Measurements from ENCODE around the gene RBM10.
A peak's percentile ranks its signal among the peaks of the same experiment; 100 is the strongest.

The RBM10 gene

DNA sequence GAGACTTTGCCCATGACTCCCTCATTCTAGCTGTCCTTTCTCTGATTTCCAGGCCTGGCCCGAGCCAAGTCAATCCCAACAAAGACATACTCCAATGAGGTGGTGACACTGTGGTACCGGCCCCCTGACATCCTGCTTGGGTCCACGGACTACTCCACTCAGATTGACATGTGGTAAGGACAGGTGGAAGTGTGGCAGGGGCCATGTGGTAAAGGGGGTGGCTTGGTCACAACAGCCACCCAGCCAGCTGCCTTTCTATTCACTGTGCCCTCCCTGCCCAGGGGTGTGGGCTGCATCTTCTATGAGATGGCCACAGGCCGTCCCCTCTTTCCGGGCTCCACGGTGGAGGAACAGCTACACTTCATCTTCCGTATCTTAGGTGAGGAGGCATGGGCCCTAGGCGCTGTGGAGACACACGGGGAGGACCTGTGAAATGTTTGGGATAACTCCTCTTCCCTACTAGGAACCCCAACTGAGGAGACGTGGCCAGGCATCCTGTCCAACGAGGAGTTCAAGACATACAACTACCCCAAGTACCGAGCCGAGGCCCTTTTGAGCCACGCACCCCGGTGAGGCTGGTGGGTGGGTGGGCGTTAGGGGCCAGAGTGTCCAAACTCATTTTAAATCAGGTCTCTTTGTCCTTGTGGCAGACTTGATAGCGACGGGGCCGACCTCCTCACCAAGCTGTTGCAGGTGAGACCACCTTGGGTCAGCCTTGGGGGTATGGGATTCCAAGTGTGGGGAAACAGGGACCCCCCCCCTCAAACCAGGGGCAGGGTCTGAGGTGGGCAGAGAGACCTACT, 81.7 kb downstream of the RBM10 start:
- no peak overlapping the region for H3K27ac ChIP-seq (ENCODE audit: low read depth in 2 of 2, low read length in 2 of 2)
- no peaks in the 10 kb centered on the region for H3K9me3 ChIP-seq (ENCODE audit: control insufficient read depth in 2 of 2, low read length in 2 of 2)
- H3K4me3 ChIP-seq (ENCODE audit: low read length in 2 of 2) = no peak overlapping the region
- H3K9ac ChIP-seq (ENCODE audit: low read depth in 1 of 2, low read length in 2 of 2) = no peak overlapping the region
- H3K4me1 ChIP-seq (ENCODE audit: control insufficient read depth in 2 of 2, insufficient read depth in 2 of 2, low read length in 2 of 2) = no peaks in the 10 kb centered on the region
- H3K27me3 ChIP-seq (ENCODE audit: control insufficient read depth in 2 of 2, insufficient read depth in 2 of 2, low read length in 2 of 2) = peaks cover 0 to 2% of the 10 kb centered on the region in 2 donors
- H3K36me3 ChIP-seq (ENCODE audit: control insufficient read depth in 2 of 2, insufficient read depth in 2 of 2, low read length in 2 of 2) = peaks cover 51 to 56% of the 10 kb centered on the region in 2 donors

DNA sequence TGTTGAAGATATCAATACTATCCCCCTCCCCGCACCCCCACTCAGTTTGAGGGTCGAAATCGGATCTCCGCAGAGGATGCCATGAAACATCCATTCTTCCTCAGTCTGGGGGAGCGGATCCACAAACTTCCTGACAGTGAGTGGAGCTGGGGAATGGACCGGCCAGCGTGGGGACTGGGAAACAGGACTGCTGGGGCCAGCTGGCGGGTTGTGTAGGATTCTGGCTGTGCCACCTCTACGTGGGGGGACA, 82.2 kb downstream of the RBM10 start:
- Histone ChIP-seq H3K27me3 (ENCODE audit: control insufficient read depth in 2 of 2, insufficient read depth in 2 of 2, low read length in 2 of 2) (peaks cover 0 to 2% of the 10 kb centered on the region in 2 donors), H3K9me3 (ENCODE audit: control insufficient read depth in 2 of 2, low read length in 2 of 2) (no peaks in the 10 kb centered on the region), H3K36me3 (ENCODE audit: control insufficient read depth in 2 of 2, insufficient read depth in 2 of 2, low read length in 2 of 2) (peaks cover 51 to 56% of the 10 kb centered on the region in 2 donors), H3K27ac (ENCODE audit: low read depth in 2 of 2, low read length in 2 of 2) (no peak overlapping the region), H3K9ac (ENCODE audit: low read depth in 1 of 2, low read length in 2 of 2) (no peak overlapping the region), H3K4me3 (ENCODE audit: low read length in 2 of 2) (no peak overlapping the region), H3K4me1 (ENCODE audit: control insufficient read depth in 2 of 2, insufficient read depth in 2 of 2, low read length in 2 of 2) (no peaks in the 10 kb centered on the region)

DNA sequence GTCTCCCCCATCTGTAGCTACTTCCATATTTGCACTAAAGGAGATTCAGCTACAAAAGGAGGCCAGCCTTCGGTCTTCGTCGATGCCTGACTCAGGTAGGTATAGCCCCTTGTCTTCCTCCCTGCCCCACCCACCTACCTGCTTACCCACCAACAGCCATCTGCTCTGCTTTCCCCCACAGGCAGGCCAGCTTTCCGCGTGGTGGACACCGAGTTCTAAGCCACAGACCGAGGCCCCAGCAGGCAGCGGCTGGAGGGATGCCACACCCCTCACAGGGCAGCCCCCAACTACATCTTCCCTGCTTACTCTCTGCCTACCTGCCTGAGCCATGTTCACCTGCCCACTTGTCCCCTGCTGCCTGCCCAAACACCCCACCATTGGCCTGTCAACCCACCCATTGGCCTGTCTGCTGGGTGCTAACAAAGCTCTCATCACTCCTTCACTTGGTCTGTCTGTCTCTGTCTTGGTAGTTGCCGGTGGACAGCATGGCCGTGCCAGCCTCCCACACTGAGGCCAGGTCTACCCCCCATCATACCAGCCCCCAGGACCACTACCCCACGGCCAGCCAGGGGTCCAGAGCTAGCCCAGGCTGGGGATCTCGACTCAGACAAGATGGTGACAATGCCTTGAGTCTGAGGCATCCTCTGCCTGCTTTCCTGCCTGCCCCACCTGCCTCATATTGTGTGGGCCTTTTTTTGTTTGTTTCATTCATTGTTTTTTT, 83.7 kb downstream of the RBM10 start:
- no peak overlapping the region for H3K27ac ChIP-seq (ENCODE audit: low read depth in 2 of 2, low read length in 2 of 2)
- H3K4me3 ChIP-seq (ENCODE audit: low read length in 2 of 2) = no peak overlapping the region
- H3K4me1 ChIP-seq (ENCODE audit: control insufficient read depth in 2 of 2, insufficient read depth in 2 of 2, low read length in 2 of 2) = peaks cover 0 to 4% of the 10 kb centered on the region in 2 donors
- peaks cover 2% of the 10 kb centered on the region in 2 donors for H3K27me3 ChIP-seq (ENCODE audit: control insufficient read depth in 2 of 2, insufficient read depth in 2 of 2, low read length in 2 of 2)
- H3K9me3 ChIP-seq (ENCODE audit: control insufficient read depth in 2 of 2, low read length in 2 of 2) = no peaks in the 10 kb centered on the region
- peaks cover 44 to 46% of the 10 kb centered on the region in 2 donors for H3K36me3 ChIP-seq (ENCODE audit: control insufficient read depth in 2 of 2, insufficient read depth in 2 of 2, low read length in 2 of 2)
- no peak overlapping the region for H3K9ac ChIP-seq (ENCODE audit: low read depth in 1 of 2, low read length in 2 of 2)

DNA sequence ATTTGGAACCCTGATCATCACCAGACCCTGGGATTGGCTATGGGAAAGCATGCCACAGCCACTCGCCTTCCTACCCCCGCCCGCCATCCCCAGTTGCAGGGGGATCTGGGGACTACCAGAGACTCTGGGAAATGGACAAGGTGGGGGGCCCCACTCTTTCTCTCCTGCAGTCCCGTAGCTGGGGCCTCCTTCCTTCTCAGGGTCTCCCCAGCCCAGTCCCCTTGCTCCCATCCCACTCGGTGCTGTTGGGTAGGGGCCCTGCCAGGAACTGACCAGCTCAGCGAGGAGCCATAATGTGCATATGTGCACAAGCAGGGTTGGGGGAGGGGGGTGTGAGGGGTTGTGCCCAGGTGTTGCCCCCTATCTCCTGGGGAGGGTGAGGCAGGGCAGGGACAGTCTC, 84.4 kb downstream of the RBM10 start:
- no peaks in the 10 kb centered on the region for H3K9me3 ChIP-seq (ENCODE audit: control insufficient read depth in 2 of 2, low read length in 2 of 2)
- H3K27me3 ChIP-seq (ENCODE audit: control insufficient read depth in 2 of 2, insufficient read depth in 2 of 2, low read length in 2 of 2) = peaks cover 2% of the 10 kb centered on the region in 2 donors
- H3K9ac ChIP-seq (ENCODE audit: low read depth in 1 of 2, low read length in 2 of 2) = no peak overlapping the region
- H3K36me3 ChIP-seq (ENCODE audit: control insufficient read depth in 2 of 2, insufficient read depth in 2 of 2, low read length in 2 of 2) = peaks cover 37 to 39% of the 10 kb centered on the region in 2 donors
- peaks cover 0 to 4% of the 10 kb centered on the region in 2 donors for H3K4me1 ChIP-seq (ENCODE audit: control insufficient read depth in 2 of 2, insufficient read depth in 2 of 2, low read length in 2 of 2)
- no peak overlapping the region for H3K27ac ChIP-seq (ENCODE audit: low read depth in 2 of 2, low read length in 2 of 2)
- H3K4me3 ChIP-seq (ENCODE audit: low read length in 2 of 2) = no peak overlapping the region

DNA sequence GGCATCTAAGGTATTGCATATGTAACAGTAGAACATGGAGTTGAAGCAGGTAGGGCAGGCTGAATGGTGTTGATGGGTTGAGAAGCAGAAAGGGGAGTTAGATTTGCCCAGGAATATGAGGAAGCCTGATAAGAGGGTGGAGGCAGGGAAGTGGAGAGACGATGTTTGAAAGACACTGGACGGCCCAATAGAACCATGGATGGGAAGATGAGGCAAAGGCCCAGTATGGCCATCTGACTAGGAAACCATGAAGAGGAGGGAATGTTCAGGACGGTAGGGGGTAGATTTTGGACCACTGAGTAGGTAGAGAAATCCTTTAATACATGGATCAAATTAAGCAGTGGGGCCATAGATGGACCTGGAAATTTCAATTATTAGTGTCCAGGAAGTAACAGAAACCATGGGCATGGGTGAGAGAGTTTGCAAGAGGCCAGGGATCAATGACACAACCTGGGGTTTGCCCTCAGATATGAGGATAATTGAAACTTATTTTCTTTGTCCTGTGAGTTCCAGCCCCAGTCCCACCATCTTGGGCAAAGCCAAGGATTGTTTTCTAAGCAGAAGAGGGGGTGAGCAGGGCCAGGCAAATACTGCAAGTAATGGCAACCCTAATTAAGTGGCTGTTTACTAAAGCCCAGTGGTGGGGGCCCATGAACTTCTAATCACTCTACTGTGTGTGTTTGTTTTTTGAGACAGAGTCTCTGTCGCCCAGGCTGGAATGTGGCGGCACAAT, 85.3 kb downstream of the RBM10 start:
- peaks cover 2% of the 10 kb centered on the region in 2 donors for H3K27me3 ChIP-seq (ENCODE audit: control insufficient read depth in 2 of 2, insufficient read depth in 2 of 2, low read length in 2 of 2)
- no peak overlapping the region for H3K27ac ChIP-seq (ENCODE audit: low read depth in 2 of 2, low read length in 2 of 2)
- no peak overlapping the region for H3K9ac ChIP-seq (ENCODE audit: low read depth in 1 of 2, low read length in 2 of 2)
- H3K4me3 ChIP-seq (ENCODE audit: low read length in 2 of 2) = no peak overlapping the region
- peaks cover 28 to 32% of the 10 kb centered on the region in 2 donors for H3K36me3 ChIP-seq (ENCODE audit: control insufficient read depth in 2 of 2, insufficient read depth in 2 of 2, low read length in 2 of 2)
- H3K9me3 ChIP-seq (ENCODE audit: control insufficient read depth in 2 of 2, low read length in 2 of 2) = no peaks in the 10 kb centered on the region
- H3K4me1 ChIP-seq (ENCODE audit: control insufficient read depth in 2 of 2, insufficient read depth in 2 of 2, low read length in 2 of 2) = peaks cover 0 to 4% of the 10 kb centered on the region in 2 donors

DNA sequence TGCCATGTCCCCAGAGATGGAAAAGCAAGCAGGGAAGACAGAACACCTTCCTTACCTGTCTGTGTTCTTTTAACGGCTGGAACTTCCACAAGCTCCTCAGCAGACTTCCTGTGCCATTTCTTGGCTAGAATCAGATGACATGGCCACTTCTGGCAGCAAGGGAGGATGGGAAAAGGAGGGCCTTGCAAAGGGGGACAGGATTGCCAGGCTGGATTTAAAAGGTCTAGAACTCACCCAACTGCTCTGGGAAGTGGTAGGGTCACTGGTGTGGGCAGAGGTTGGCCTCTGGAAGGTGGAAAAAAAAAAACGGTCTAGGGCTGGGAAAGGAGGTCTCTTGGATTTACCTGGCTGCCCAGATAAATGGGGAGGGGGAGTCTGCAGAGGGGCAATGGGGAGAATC, 86.1 kb downstream of the RBM10 start:
- H3K9me3 ChIP-seq (ENCODE audit: control insufficient read depth in 2 of 2, low read length in 2 of 2) = no peaks in the 10 kb centered on the region
- H3K27ac ChIP-seq (ENCODE audit: low read depth in 2 of 2, low read length in 2 of 2) = no peak overlapping the region
- H3K4me3 ChIP-seq (ENCODE audit: low read length in 2 of 2) = no peak overlapping the region
- H3K9ac ChIP-seq (ENCODE audit: low read depth in 1 of 2, low read length in 2 of 2) = no peak overlapping the region
- H3K27me3 ChIP-seq (ENCODE audit: control insufficient read depth in 2 of 2, insufficient read depth in 2 of 2, low read length in 2 of 2) = peaks cover 2% of the 10 kb centered on the region in 2 donors
- H3K4me1 ChIP-seq (ENCODE audit: control insufficient read depth in 2 of 2, insufficient read depth in 2 of 2, low read length in 2 of 2) = peaks cover 0 to 4% of the 10 kb centered on the region in 2 donors
- peaks cover 19 to 23% of the 10 kb centered on the region in 2 donors for H3K36me3 ChIP-seq (ENCODE audit: control insufficient read depth in 2 of 2, insufficient read depth in 2 of 2, low read length in 2 of 2)

DNA sequence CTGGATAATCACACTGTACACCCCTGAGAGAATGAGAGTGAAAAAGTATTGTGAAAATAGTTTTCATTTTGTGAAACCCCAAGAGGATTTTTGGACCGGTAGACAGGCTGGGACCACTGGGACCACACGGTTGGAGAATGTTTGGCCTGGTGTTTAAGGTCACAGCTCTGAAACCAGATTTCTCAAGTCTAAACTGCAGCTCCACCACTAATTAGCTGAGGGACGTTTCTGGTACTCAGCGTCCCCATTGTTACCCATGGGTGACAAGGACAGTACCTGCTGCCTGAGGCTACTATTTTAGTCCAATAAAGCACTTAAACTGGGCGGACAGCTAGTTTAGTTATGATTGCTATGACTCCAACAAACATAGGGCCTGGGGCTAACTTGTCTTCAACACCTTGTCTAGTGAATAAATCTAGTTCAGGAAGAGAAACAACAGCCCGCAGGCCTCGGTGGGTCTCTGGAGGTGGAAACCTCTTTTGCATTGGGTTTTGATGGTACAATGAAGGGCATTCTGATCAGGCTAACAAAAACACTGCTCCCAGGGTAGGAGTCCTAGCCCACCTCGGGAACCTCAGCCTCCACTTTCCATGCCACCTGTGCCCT, 87.3 kb downstream of the RBM10 start:
- H3K4me3 ChIP-seq (ENCODE audit: low read length in 2 of 2) = peak overlapping the region; percentile 75 to 78
- H3K27ac ChIP-seq (ENCODE audit: low read depth in 2 of 2, low read length in 2 of 2) = peak overlapping the region; percentile 96 to 98
- peaks cover 0 to 4% of the 10 kb centered on the region in 2 donors for H3K4me1 ChIP-seq (ENCODE audit: control insufficient read depth in 2 of 2, insufficient read depth in 2 of 2, low read length in 2 of 2)
- H3K9ac ChIP-seq (ENCODE audit: low read depth in 1 of 2, low read length in 2 of 2) = peak overlapping the region; percentile 76 to 91
- H3K27me3 ChIP-seq (ENCODE audit: control insufficient read depth in 2 of 2, insufficient read depth in 2 of 2, low read length in 2 of 2) = peaks cover 2 to 5% of the 10 kb centered on the region in 2 donors
- H3K36me3 ChIP-seq (ENCODE audit: control insufficient read depth in 2 of 2, insufficient read depth in 2 of 2, low read length in 2 of 2) = peaks cover 10 to 12% of the 10 kb centered on the region in 2 donors
- no peaks in the 10 kb centered on the region for H3K9me3 ChIP-seq (ENCODE audit: control insufficient read depth in 2 of 2, low read length in 2 of 2)

DNA sequence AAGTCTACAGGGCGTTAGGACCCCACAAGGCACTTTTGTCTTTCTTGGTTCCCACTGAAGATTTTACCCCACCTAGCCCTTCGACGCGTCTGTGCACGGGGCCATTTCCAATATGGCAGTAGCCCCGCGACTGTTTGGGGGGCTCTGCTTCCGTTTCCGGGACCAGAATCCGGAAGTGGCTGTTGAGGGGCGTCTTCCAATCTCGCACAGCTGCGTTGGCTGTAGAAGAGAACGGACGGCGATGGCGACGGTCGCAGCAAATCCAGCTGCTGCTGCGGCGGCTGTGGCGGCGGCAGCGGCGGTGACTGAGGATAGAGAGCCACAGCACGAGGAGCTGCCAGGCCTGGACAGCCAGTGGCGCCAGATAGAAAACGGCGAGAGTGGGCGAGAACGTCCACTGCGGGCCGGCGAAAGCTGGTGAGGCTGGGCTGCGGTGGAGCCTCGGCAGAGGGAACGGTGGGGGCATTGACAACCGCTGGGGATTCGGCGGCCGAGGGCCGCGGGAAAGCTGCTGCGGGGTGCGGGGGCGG, 87.8 kb downstream of the RBM10 start, which contains the start of gene USP11:
USP11 (plus strand) TSS at position 207 of the 530 bp plus-strand sequence; CDS start at position 242, 35 bp downstream.
- H3K27me3 ChIP-seq (ENCODE audit: control insufficient read depth in 2 of 2, insufficient read depth in 2 of 2, low read length in 2 of 2) = peaks cover 2 to 5% of the 10 kb centered on the region in 2 donors
- H3K9ac ChIP-seq (ENCODE audit: low read depth in 1 of 2, low read length in 2 of 2) = peak within 1 kb of the TSS; percentile 83 to 91

DNA sequence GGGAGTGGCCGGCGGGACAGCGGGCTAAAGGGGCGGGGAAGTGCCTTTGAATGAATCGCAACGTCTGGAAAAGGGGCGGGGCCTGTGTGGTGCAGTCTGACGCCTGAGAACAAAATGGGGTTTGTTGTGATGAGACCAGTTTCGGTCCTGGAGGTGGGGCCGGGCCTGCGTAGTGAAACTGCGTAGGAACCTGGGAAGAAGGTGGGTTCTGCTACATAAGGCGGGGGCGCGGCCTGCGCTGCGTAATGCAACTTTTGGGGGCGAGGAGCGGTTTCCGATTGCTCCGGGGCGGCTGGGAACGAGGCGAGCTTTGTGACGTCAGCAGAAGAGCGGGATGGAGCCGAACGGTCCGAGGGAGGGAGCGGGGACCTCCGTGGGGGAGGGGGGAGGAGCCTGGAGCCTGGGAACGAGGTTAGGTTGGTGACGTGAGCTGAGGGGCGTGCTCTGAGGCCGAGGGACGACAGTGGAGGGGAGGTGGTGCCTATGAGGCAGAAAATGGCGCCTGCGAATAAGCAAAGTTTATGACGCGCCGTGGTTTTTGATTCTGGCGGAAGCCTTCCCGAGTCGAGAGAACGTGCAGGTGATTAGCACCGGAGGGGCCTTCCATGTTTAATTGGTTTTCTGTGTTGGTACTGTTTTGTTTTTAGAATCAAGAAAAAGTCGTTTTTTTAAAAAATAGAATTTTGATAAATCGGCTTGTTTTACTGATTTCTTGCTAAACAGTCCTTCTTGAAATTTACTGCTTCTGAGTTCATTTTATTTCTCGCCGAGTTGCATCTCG, 88.5 kb downstream of the RBM10 start:
- peak overlapping the region; percentile 83 to 91 for H3K9ac ChIP-seq (ENCODE audit: low read depth in 1 of 2, low read length in 2 of 2)

More for the DNA sequence above, 87.8 kb downstream of the RBM10 start, which contains the start of gene USP11:
- Histone ChIP-seq H3K9me3 (ENCODE audit: control insufficient read depth in 2 of 2, low read length in 2 of 2) (no peaks in the 10 kb centered on the region), H3K4me1 (ENCODE audit: control insufficient read depth in 2 of 2, insufficient read depth in 2 of 2, low read length in 2 of 2) (peaks cover 0 to 4% of the 10 kb centered on the region in 2 donors), H3K4me3 (ENCODE audit: low read length in 2 of 2) (peak within 1 kb of the TSS; percentile 75 to 78), H3K36me3 (ENCODE audit: control insufficient read depth in 2 of 2, insufficient read depth in 2 of 2, low read length in 2 of 2) (peaks cover 9% of the 10 kb centered on the region in 2 donors), H3K27ac (ENCODE audit: low read depth in 2 of 2, low read length in 2 of 2) (peak within 1 kb of the TSS; percentile 96 to 98)

More for the DNA sequence above, 88.5 kb downstream of the RBM10 start:
- Histone ChIP-seq H3K4me1 (ENCODE audit: control insufficient read depth in 2 of 2, insufficient read depth in 2 of 2, low read length in 2 of 2) (peaks cover 0 to 4% of the 10 kb centered on the region in 2 donors), H3K4me3 (ENCODE audit: low read length in 2 of 2) (peak overlapping the region; percentile 75 to 78), H3K9me3 (ENCODE audit: control insufficient read depth in 2 of 2, low read length in 2 of 2) (no peaks in the 10 kb centered on the region), H3K36me3 (ENCODE audit: control insufficient read depth in 2 of 2, insufficient read depth in 2 of 2, low read length in 2 of 2) (peaks cover 5% of the 10 kb centered on the region in 2 donors), H3K27me3 (ENCODE audit: control insufficient read depth in 2 of 2, insufficient read depth in 2 of 2, low read length in 2 of 2) (peaks cover 2 to 5% of the 10 kb centered on the region in 2 donors), H3K27ac (ENCODE audit: low read depth in 2 of 2, low read length in 2 of 2) (peak overlapping the region; percentile 96 to 98)

All from mucosa of rectum (tissue), 2 donors.